Stimulated activated CD4-positive, alpha-beta T cell treated with anti-CD3 and anti-CD28 coated beads, Interleukin-1b, Interleukin-23, amount 100 ng/mL, for 24 hours (primary cell): ENCODE data around the gene VEGFB.

Experiments used
- DNase-seq, 4 experiments: peaks; one replicate each; pipeline ENCODE4 v3.0.0-alpha.2; 2020; ENCODE audit warnings: low read depth in 4 of 4, low spot score in 1 of 4

VEGFB gene

GRCh38 chr11:64230171-64230984 lies 4.0 kb upstream of the VEGFB start, which contains the start of gene DNAJC4:
Gene DNAJC4 (plus strand): TSS chr11:64230548. CDS start chr11:64230855, 307 bp downstream.
- peak; percentile 68 to 87 (median 78) for DNase-seq

- no peak for DNase-seq
Observed at GRCh38 chr11:64230985-64231365, 3.4 kb upstream of the VEGFB start.

- no peak for DNase-seq
Observed at GRCh38 chr11:64231546-64231945, 2.8 kb upstream of the VEGFB start.

- no peak for DNase-seq
Observed at GRCh38 chr11:64232182-64232966, 2.0 kb upstream of the VEGFB start.

- DNase-seq = no peak
Observed at GRCh38 chr11:64232967-64233315, 1.4 kb upstream of the VEGFB start.

- DNase-seq = peak in 1 of 4 experiments; percentile 24
Observed at GRCh38 chr11:64234647-64235379, 429 bp downstream of the VEGFB start.

GRCh38 chr11:64235437-64236161 lies 1.2 kb downstream of the VEGFB start:
- no peak for DNase-seq

GRCh38 chr11:64237484-64237951 lies 3.1 kb downstream of the VEGFB start:
- DNase-seq = no peak

- DNase-seq = no peak
Observed at GRCh38 chr11:64238076-64238475, 3.7 kb downstream of the VEGFB start.

- no peak for DNase-seq
Observed at GRCh38 chr11:64238999-64239398, 4.6 kb downstream of the VEGFB start.

GRCh38 chr11:64239662-64240434 lies 5.5 kb downstream of the VEGFB start:
- no peak for DNase-seq

GRCh38 chr11:64240435-64241240 lies 6.3 kb downstream of the VEGFB start, which contains the start of gene FKBP2:
Gene FKBP2 (plus strand): TSS chr11:64241095. CDS start chr11:64242388, 1,293 bp downstream.
- DNase-seq = peak; percentile 91 to 98 (median 96)

GRCh38 chr11:64241241-64241490 lies 6.8 kb downstream of the VEGFB start:
- DNase-seq = peak; percentile 96 to 100 (median 100)

GRCh38 chr11:64241491-64242374 lies 7.3 kb downstream of the VEGFB start:
- no peak for DNase-seq

GRCh38 chr11:64243236-64243854 lies 9.0 kb downstream of the VEGFB start:
- DNase-seq = no peak

- no peak for DNase-seq
Observed at GRCh38 chr11:64244107-64244506, 9.7 kb downstream of the VEGFB start.

GRCh38 chr11:64244966-64245365 lies 10.6 kb downstream of the VEGFB start:
- DNase-seq = no peak

- no peak for DNase-seq
Observed at GRCh38 chr11:64245401-64245796, 11.0 kb downstream of the VEGFB start.
